NT2/D1 (cell line): ENCODE measurements around the gene DEUP1.

Source experiments
- DNase-seq: peaks from one replicate; pipeline ENCODE4 v3.0.0-alpha.2; 2011; ENCODE audit warnings: low read depth, low spot score
- H3K27me3 ChIP-seq: 2 replicates; pipeline ENCODE4 v1.6.0; 2011; ENCODE audit warnings: mild to moderate bottlenecking; ENCODE audit not compliant: insufficient read length, insufficient read depth
- H3K36me3 ChIP-seq: 2 replicates; pipeline ENCODE4 v1.6.1; 2011; ENCODE audit warnings: mild to moderate bottlenecking, low read length, mixed read lengths; ENCODE audit not compliant: insufficient read depth, insufficient read length
- H3K4me1 ChIP-seq: 2 replicates; pipeline ENCODE4 v1.5.1; 2011; ENCODE audit not compliant: insufficient read depth, insufficient read length
- H3K4me3 ChIP-seq: 2 replicates; pipeline ENCODE4 v1.5.1; 2011; ENCODE audit warnings: low read depth; ENCODE audit not compliant: insufficient read length
- H3K9ac ChIP-seq: 2 replicates; pipeline ENCODE4 v1.6.0; 2011; ENCODE audit warnings: low read depth; ENCODE audit not compliant: insufficient read length
- H3K9me3 ChIP-seq: 2 replicates; pipeline ENCODE4 v1.5.1; 2011; ENCODE audit warnings: mild to moderate bottlenecking, low read length; ENCODE audit not compliant: insufficient read depth
- SUZ12 ChIP-seq: IDR thresholded peaks from 2 replicates; pipeline ENCODE4 v1.6.1; 2011; ENCODE audit not compliant: insufficient read length, insufficient read depth; ENCODE audit errors: extremely low read depth
- YY1 ChIP-seq: IDR thresholded peaks from 2 replicates; pipeline ENCODE4 v1.6.1; 2011; ENCODE audit not compliant: insufficient read length, insufficient read depth
- ZNF274 ChIP-seq: IDR thresholded peaks from 2 replicates; pipeline ENCODE4 v1.6.1; 2011; ENCODE audit warnings: mild to moderate bottlenecking, low read depth, low read length

Gene DEUP1

GRCh38 chr11:93485983-93486382 is 155.4 kb downstream of the DEUP1 start:
- no peak for DNase-seq
- TF ChIP-seq ZNF274 = no peak
- TF ChIP-seq SUZ12 = no peak
- no peak for TF ChIP-seq YY1
- no peaks in the 10 kb centered on the region for H3K4me1 ChIP-seq
- H3K9ac ChIP-seq = no peak overlapping the region
- H3K27me3 ChIP-seq = no peaks in the 10 kb centered on the region
- H3K4me3 ChIP-seq = no peak overlapping the region
- H3K9me3 ChIP-seq = no peaks in the 10 kb centered on the region
- H3K36me3 ChIP-seq = peaks cover 36% of the 10 kb centered on the region

- Histone ChIP-seq H3K4me1 (peaks cover 2% of the 10 kb centered on the region), H3K9ac (no peak overlapping the region), H3K27me3 (no peaks in the 10 kb centered on the region), H3K9me3 (no peaks in the 10 kb centered on the region), H3K36me3 (peaks cover 26% of the 10 kb centered on the region), H3K4me3 (no peak overlapping the region)
- no peak for TF ChIP-seq YY1
- TF ChIP-seq ZNF274 = no peak
- no peak for TF ChIP-seq SUZ12
- DNase-seq = no peak
Observed at GRCh38 chr11:93487032-93487483, 156.5 kb downstream of the DEUP1 start.
